ENCODE measurements around the gene MAD1L1.

The MAD1L1 gene

GRCh38 chr7:1914321-1914720 lies 318.4 kb downstream of the MAD1L1 start:
- TF ChIP-seq CTCF (conservative IDR thresholded peaks at IDR 0.05): no peak
- no peak overlapping the region for H3K27ac ChIP-seq

GRCh38 chr7:1913466-1914282 lies 319.1 kb downstream of the MAD1L1 start:
- no peak overlapping the region for H3K27ac ChIP-seq

GRCh38 chr7:1912593-1913465 lies 319.9 kb downstream of the MAD1L1 start:
- TF ChIP-seq CTCF (conservative IDR thresholded peaks at IDR 0.05): no peak
- H3K27ac ChIP-seq: no peak overlapping the region

More at GRCh38 chr7:1913466-1914282, 319.1 kb downstream of the MAD1L1 start:
- TF ChIP-seq CTCF (conservative IDR thresholded peaks at IDR 0.05): no peak

GRCh38 chr7:1911571-1911970 lies 321.2 kb downstream of the MAD1L1 start:
- TF ChIP-seq CTCF (conservative IDR thresholded peaks at IDR 0.05): no peak
- no peak overlapping the region for H3K27ac ChIP-seq

- TF ChIP-seq CTCF (conservative IDR thresholded peaks at IDR 0.05): no peak
- no peak overlapping the region for H3K27ac ChIP-seq
Observed at GRCh38 chr7:1910827-1911226, 321.9 kb downstream of the MAD1L1 start.

GRCh38 chr7:1910081-1910685 lies 322.6 kb downstream of the MAD1L1 start:
- TF ChIP-seq CTCF (conservative IDR thresholded peaks at IDR 0.05): no peak
- H3K27ac ChIP-seq: no peak overlapping the region

GRCh38 chr7:1909476-1909875 lies 323.3 kb downstream of the MAD1L1 start:
- TF ChIP-seq CTCF (conservative IDR thresholded peaks at IDR 0.05): no peak

More at GRCh38 chr7:1909476-1909875, 323.3 kb downstream of the MAD1L1 start:
- H3K27ac ChIP-seq: no peak overlapping the region
